HT1080 (cell line): Measurements from ENCODE around the gene ZNF497. TPM values are rescaled to one million over a fixed set of nuclear protein-coding genes. Genes with fewer than 3 reads are reported as not detected.

Source experiments
- DNase-seq: peaks from one replicate; pipeline ENCODE4 v3.0.0-alpha.2; 2015; ENCODE audit warnings: low read depth
- total RNA-seq: library from RNA; depleted of rRNA; stranded (reverse); fragments of >200 nt; shearing (Covaris generic); gene quantifications from 2 replicates; pipeline ENCODE4 v1.2.3, GENCODE V29; 2014

ZNF497 gene
- total RNA-seq, 1 experiment from 2014 or later, result 2.1 TPM

- peak; percentile 52 for DNase-seq
Measured at GRCh38 chr19:58395220-58395978, 32.8 kb upstream of the ZNF497 start, which contains the start of gene RNF225. Gene RNF225, plus strand, starts transcription at chr19:58395656. Its CDS starts 434 bp downstream, at chr19:58396090.

- no peak for DNase-seq
Measured at GRCh38 chr19:58394821-58395219, 32.3 kb upstream of the ZNF497 start.

- DNase-seq, result no peak
Measured at GRCh38 chr19:58393725-58394033, 31.1 kb upstream of the ZNF497 start.

GRCh38 chr19:58392945-58393724 lies 30.6 kb upstream of the ZNF497 start:
- DNase-seq, result no peak

- DNase-seq, result no peak
Measured at GRCh38 chr19:58388175-58388526, 25.6 kb upstream of the ZNF497 start.

GRCh38 chr19:58387338-58388174 lies 25.0 kb upstream of the ZNF497 start:
- DNase-seq, result no peak

GRCh38 chr19:58386576-58387337 lies 24.2 kb upstream of the ZNF497 start, which contains the start of gene RPS5:
Gene RPS5, plus strand, starts transcription at chr19:58387269. Its CDS starts 869 bp downstream, at chr19:58388138.
- peak; percentile 98 for DNase-seq

- no peak for DNase-seq
Measured at GRCh38 chr19:58385891-58386575, 23.5 kb upstream of the ZNF497 start.

- no peak for DNase-seq
Measured at GRCh38 chr19:58385313-58385890, 22.9 kb upstream of the ZNF497 start.

- no peak for DNase-seq
Measured at GRCh38 chr19:58382997-58383603, 20.5 kb upstream of the ZNF497 start.

- no peak for DNase-seq
Measured at GRCh38 chr19:58381460-58382212, 19.1 kb upstream of the ZNF497 start.

GRCh38 chr19:58380662-58381459 lies 18.3 kb upstream of the ZNF497 start, which contains the start of gene ZNF837:
Gene ZNF837, minus strand, starts transcription at chr19:58381030. Its CDS starts 11,698 bp downstream, at chr19:58369332.
- DNase-seq, result peak; percentile 100

GRCh38 chr19:58380037-58380661 lies 17.6 kb upstream of the ZNF497 start:
- no peak for DNase-seq

GRCh38 chr19:58379246-58379645 lies 16.7 kb upstream of the ZNF497 start:
- DNase-seq, result no peak

- peak; percentile 35 for DNase-seq
Measured at GRCh38 chr19:58376724-58377123, 14.2 kb upstream of the ZNF497 start.

- DNase-seq, result no peak
Measured at GRCh38 chr19:58374200-58374599, 11.6 kb upstream of the ZNF497 start.
